GM23338 (cell line): ENCODE measurements around the gene CFAP74. TPM values are rescaled to one million over a fixed set of nuclear protein-coding genes. Genes with fewer than 3 reads are reported as not detected.

Experiments used
- ATAC-seq: fragments of 200-7000 bp; cut with Tn5 transposase; 3 replicates; pipeline ENCODE4 v1.9.1; 2020
- DNase-seq: peaks from one replicate; pipeline ENCODE4 v3.0.0-alpha.2; 2015; ENCODE audit warnings: low spot score
- H2AFZ ChIP-seq: fragments of 200-600 bp; sonication (generic); 2 replicates; pipeline ENCODE4 v1.8.0; 2016; ENCODE audit warnings: antibody characterized with exemption, mild to moderate bottlenecking, moderate library complexity
- H3F3A ChIP-seq: fragments of 200-600 bp; sonication (generic); replicated peaks from 2 replicates; pipeline ENCODE4 v1.8.0; 2017; ENCODE audit warnings: antibody characterized with exemption, mixed run types, low read depth
- H3K27ac ChIP-seq: fragments of 200-600 bp; sonication (generic); 2 replicates; pipeline ENCODE4 v1.6.1; 2016; ENCODE audit warnings: low read depth
- H3K27me3 ChIP-seq: fragments of 200-600 bp; sonication (generic); 2 replicates; pipeline ENCODE4 v1.8.0; 2016; ENCODE audit warnings: mild to moderate bottlenecking, mixed run types, moderate library complexity; ENCODE audit not compliant: insufficient read depth
- H3K36me3 ChIP-seq: fragments of 200-600 bp; sonication (generic); 2 replicates; pipeline ENCODE4 v1.8.0; 2016; ENCODE audit warnings: mild to moderate bottlenecking; ENCODE audit not compliant: insufficient read depth
- H3K4me1 ChIP-seq: fragments of 200-600 bp; sonication (generic); 2 replicates; pipeline ENCODE4 v1.8.0; 2016; ENCODE audit warnings: mild to moderate bottlenecking, moderate library complexity; ENCODE audit not compliant: insufficient read depth
- H3K4me2 ChIP-seq: fragments of 200-600 bp; sonication (generic); 2 replicates; pipeline ENCODE4 v1.7.1; 2017; ENCODE audit warnings: mixed run types
- H3K4me3 ChIP-seq: fragments of 200-600 bp; sonication (generic); 2 replicates; pipeline ENCODE4 v1.6.1; 2016; ENCODE audit warnings: mixed run types
- H3K79me2 ChIP-seq: fragments of 200-600 bp; sonication (generic); replicated peaks from 2 replicates; pipeline ENCODE4 v1.8.0; 2017; ENCODE audit warnings: mild to moderate bottlenecking; ENCODE audit not compliant: insufficient read depth
- H3K9me2 ChIP-seq: fragments of 200-600 bp; sonication (generic); 2 replicates; pipeline ENCODE4 v1.8.0; 2017; ENCODE audit not compliant: insufficient read depth
- H4K20me1 ChIP-seq: fragments of 200-600 bp; sonication (generic); replicated peaks from 2 replicates; pipeline ENCODE4 v1.8.0; 2017; ENCODE audit warnings: mild to moderate bottlenecking; ENCODE audit not compliant: insufficient read depth
- H3K27ac Mint-ChIP-seq: 2 replicates; pipeline ENCODE4 v1.8.0; 2020; ENCODE audit warnings: inconsistent platforms, mild to moderate bottlenecking, moderate library complexity, mixed read lengths
- H3K27me3 Mint-ChIP-seq: 3 replicates; pipeline ENCODE4 v1.8.0; 2022; ENCODE audit warnings: low read depth, mild to moderate bottlenecking, moderate library complexity, mixed read lengths, inconsistent platforms; ENCODE audit not compliant: insufficient read depth, poor library complexity
- H3K36me3 Mint-ChIP-seq: 3 replicates; pipeline ENCODE4 v1.8.0; 2021; ENCODE audit warnings: low read depth, mild to moderate bottlenecking, inconsistent platforms, moderate library complexity, mixed read lengths
- H3K4me1 Mint-ChIP-seq: 3 replicates; pipeline ENCODE4 v1.8.0; 2020; ENCODE audit warnings: mild to moderate bottlenecking, inconsistent platforms, mixed read lengths
- H3K4me3 Mint-ChIP-seq: 3 replicates; pipeline ENCODE4 v1.8.0; 2021; ENCODE audit warnings: moderate library complexity, mild to moderate bottlenecking, inconsistent platforms, mixed read lengths
- H3K9me3 Mint-ChIP-seq: 3 replicates; pipeline ENCODE4 v1.8.0; 2020; ENCODE audit warnings: moderate library complexity, mild to moderate bottlenecking, inconsistent platforms, mixed read lengths
- CREB1 ChIP-seq: fragments of 250-450 bp; sonication (Bioruptor Pico); IDR thresholded peaks from 2 replicates; pipeline ENCODE4 v1.5.0; 2020; ENCODE audit warnings: low read depth, mild to moderate bottlenecking, moderate library complexity
- CTCF ChIP-seq, 2 experiments: fragments of 200-600 bp in 1 of 2; sonication (generic) in 1 of 2; conservative IDR thresholded peaks; 2 replicates each; pipeline versions ENCODE4 v1.5.1 to v1.6.1; 2016 to 2017; ENCODE audit warnings: antibody characterized with exemption in 2 of 2, low read depth in 2 of 2, mild to moderate bottlenecking in 2 of 2, moderate library complexity in 1 of 2
- ETS1 ChIP-seq: IDR thresholded peaks from 2 replicates; pipeline ENCODE4 v1.6.1; 2016; ENCODE audit warnings: antibody characterized with exemption
- EZH2 ChIP-seq: fragments of 200-600 bp; sonication (generic); IDR thresholded peaks from one replicate; pipeline ENCODE4 v1.8.0; 2017; ENCODE audit warnings: antibody characterized with exemption, mild to moderate bottlenecking, low read depth; ENCODE audit not compliant: unreplicated experiment
- EZH2phosphoT487 ChIP-seq: fragments of 200-600 bp; sonication (generic); IDR thresholded peaks from one replicate; pipeline ENCODE4 v1.8.1; 2018; ENCODE audit warnings: antibody characterized with exemption; ENCODE audit not compliant: unreplicated experiment
- JUNB ChIP-seq: IDR thresholded peaks from one replicate; pipeline ENCODE4 v1.6.1; 2016; ENCODE audit warnings: antibody characterized with exemption; ENCODE audit not compliant: unreplicated experiment
- NANOG ChIP-seq: IDR thresholded peaks from 2 replicates; pipeline ENCODE4 v1.6.1; 2016; ENCODE audit warnings: antibody characterized with exemption, borderline replicate concordance
- POLR2AphosphoS5 ChIP-seq: IDR thresholded peaks from 2 replicates; pipeline ENCODE4 v1.6.1; 2016; ENCODE audit warnings: antibody characterized with exemption, low read depth
- STAT1 ChIP-seq: IDR thresholded peaks from one replicate; pipeline ENCODE4 v1.6.1; 2016; ENCODE audit warnings: antibody characterized with exemption; ENCODE audit not compliant: unreplicated experiment
- ZNF114 ChIP-seq: fragments of 250-450 bp; sonication (Bioruptor Pico); IDR thresholded peaks from 2 replicates; pipeline ENCODE4 v1.5.0; 2020; ENCODE audit warnings: mild to moderate bottlenecking, moderate library complexity
- ZNF331 ChIP-seq: fragments of 250-450 bp; sonication (Bioruptor Pico); IDR thresholded peaks from 2 replicates; pipeline ENCODE4 v1.5.0; 2020; ENCODE audit warnings: low read depth, mild to moderate bottlenecking, moderate library complexity
- polyA plus RNA-seq: library from polyadenylated mRNA; unstranded; fragments of >200 nt; fragmentation: Nextera tagmentation; extraction: Ambion mirVana; gene quantifications from 2 replicates; pipeline ENCODE4 v1.2.1, GENCODE V29; 2016
- total RNA-seq: library from RNA; depleted of rRNA; stranded (reverse); fragments of >200 nt; shearing (Covaris generic); gene quantifications from 2 replicates; pipeline ENCODE4 v1.2.3, GENCODE V29; 2014

CFAP74 gene
- total and polyA plus RNA-seq, 2 experiments from 2014 or later = 0.21 TPM; not detected in 1

GRCh38 chr1:1967151-1967550 is 36.4 kb downstream of the CFAP74 start (continued):
- TF ChIP-seq ETS1 (no peak), ZNF114 (CRISPR knock-in tag) (no peak)

GRCh38 chr1:1966071-1966740 is 37.4 kb downstream of the CFAP74 start:
- Mint-ChIP-seq H3K36me3 (no peaks in the 10 kb centered on the region; the same call in 2 of the 3 replicates), H3K27me3 (peaks cover 11% of the 10 kb centered on the region), H3K4me1 (peaks cover 11% of the 10 kb centered on the region), H3K27ac (no peak overlapping the region), H3K4me3 (no peak overlapping the region), H3K9me3 (peaks cover 9% of the 10 kb centered on the region)
- ATAC-seq (peak; percentile 18), DNase-seq (no peak)
- peaks cover 1% of the 10 kb centered on the region; the same call in 1 of the 2 replicates for H3K4me1 ChIP-seq
- no peaks in the 10 kb centered on the region for H3K9me2 ChIP-seq
- H3K27ac ChIP-seq = no peak overlapping the region
- H3K4me3 ChIP-seq = no peak overlapping the region
- no peak overlapping the region for H3K4me2 ChIP-seq
- no peaks in the 10 kb centered on the region for H3K36me3 ChIP-seq
- H2AFZ ChIP-seq = peak overlapping the region; percentile 56
- TF ChIP-seq NANOG (no peak), EZH2 (no peak), ETS1 (no peak), ZNF331 (CRISPR knock-in tag) (no peak), CTCF (conservative IDR thresholded peaks at IDR 0.05; ENCODE audit: low read depth in 2 of 2) (no peak), CREB1 (no peak)
- H4K20me1 ChIP-seq = no peaks in the 10 kb centered on the region
- H3K79me2 ChIP-seq = no peaks in the 10 kb centered on the region
- H3K27me3 ChIP-seq = no peaks in the 10 kb centered on the region
- peaks cover 8% of the 10 kb centered on the region for H3F3A ChIP-seq

- no peak for DNase-seq
- Histone ChIP-seq H3K4me2 (no peak overlapping the region), H2AFZ (peak overlapping the region; percentile 56), H3K27ac (no peak overlapping the region), H4K20me1 (no peaks in the 10 kb centered on the region), H3K4me1 (peaks cover 5% of the 10 kb centered on the region; the same call in 1 of the 2 replicates), H3F3A (peaks cover 7% of the 10 kb centered on the region), H3K9me2 (no peaks in the 10 kb centered on the region), H3K4me3 (no peak overlapping the region), H3K27me3 (no peaks in the 10 kb centered on the region), H3K79me2 (no peaks in the 10 kb centered on the region), H3K36me3 (no peaks in the 10 kb centered on the region)
- Mint-ChIP-seq H3K4me3 (no peak overlapping the region), H3K27me3 (peaks cover 11% of the 10 kb centered on the region), H3K36me3 (no peaks in the 10 kb centered on the region; the same call in 2 of the 3 replicates), H3K9me3 (peaks cover 3% of the 10 kb centered on the region; the same call in 2 of the 3 replicates), H3K27ac (no peak overlapping the region), H3K4me1 (peaks cover 18% of the 10 kb centered on the region)
- no peak for ATAC-seq
- TF ChIP-seq NANOG = no peak
- TF ChIP-seq JUNB = no peak
- no peak for TF ChIP-seq EZH2phosphoT487
- TF ChIP-seq ZNF331 (CRISPR knock-in tag) = no peak
- TF ChIP-seq POLR2AphosphoS5 = no peak
- TF ChIP-seq ZNF114 (CRISPR knock-in tag) = no peak
- no peak for TF ChIP-seq ETS1
- no peak for TF ChIP-seq EZH2
- TF ChIP-seq CREB1 = no peak
- no peak for TF ChIP-seq STAT1
- TF ChIP-seq CTCF (conservative IDR thresholded peaks at IDR 0.05; ENCODE audit: low read depth in 2 of 2) = no peak
These were observed 38.0 kb downstream of the CFAP74 start for GRCh38 chr1:1965546-1965945.
